Kidney epithelial cell (primary cell): Measurements from ENCODE around the gene ZNF808. TPM values are rescaled to one million over a fixed set of nuclear protein-coding genes. Genes with fewer than 3 reads are reported as not detected.
"Not testable (repeated sequence)": the region's sequence is repeated elsewhere in the genome, so short reads cannot be mapped to it uniquely, and the experiment has no call there.

Experiments
- DNase-seq: peaks from one replicate; pipeline ENCODE4 v3.0.0-alpha.2; 2010; ENCODE audit warnings: low read depth
- H3K27me3 ChIP-seq: 2 replicates; pipeline ENCODE4 v1.6.0; 2011; ENCODE audit warnings: low read length; ENCODE audit not compliant: control insufficient read depth, insufficient read depth
- H3K36me3 ChIP-seq: 2 replicates; pipeline ENCODE4 v1.5.1; 2011; ENCODE audit warnings: low read length; ENCODE audit not compliant: control insufficient read depth, insufficient read depth
- H3K4me3 ChIP-seq: 2 replicates; pipeline ENCODE4 v1.5.1; 2011; ENCODE audit warnings: low read depth, mild to moderate bottlenecking, control low read depth, low read length
- CTCF ChIP-seq: IDR thresholded peaks from 2 replicates; pipeline ENCODE4 v1.5.1; 2011; ENCODE audit warnings: mild to moderate bottlenecking, moderate library complexity, low read length, control low read depth, inconsistent platforms; ENCODE audit not compliant: insufficient read depth, poor library complexity, severe bottlenecking
- total RNA-seq: library from RNA; depleted of rRNA; stranded (reverse); fragments of >200 nt; gene quantifications from 2 replicates; pipeline ENCODE4 v1.2.3, GENCODE V29; 2015

Gene ZNF808
- total RNA-seq, 1 donor from 2014 or later: 15.0 TPM

- H3K4me3 ChIP-seq: no peak overlapping the region
- H3K36me3 ChIP-seq: no peaks in the 10 kb centered on the region
- TF ChIP-seq CTCF: no peak
- no peaks in the 10 kb centered on the region for H3K27me3 ChIP-seq
- DNase-seq: no peak
Observed at GRCh38 chr19:52567921-52568320, 40.5 kb downstream of the ZNF808 start.

- not testable (repeated sequence) for DNase-seq, H3K27me3 ChIP-seq, H3K36me3 ChIP-seq
- peak overlapping the region; percentile 56 for H3K4me3 ChIP-seq
Observed at GRCh38 chr19:52569638-52569999, 42.2 kb downstream of the ZNF808 start.

GRCh38 chr19:52570000-52570861 is 42.8 kb downstream of the ZNF808 start, which contains the start of gene ZNF701:
ZNF701 (plus strand) TSS chr19:52570287; CDS start chr19:52574148, 3,861 bp downstream.
- peak within 1 kb of the TSS; percentile 56 for H3K4me3 ChIP-seq
- TF ChIP-seq CTCF: peak; percentile 22
- peak; percentile 47 for DNase-seq
- H3K36me3 ChIP-seq: no peaks in the 10 kb centered on the region
- no peaks in the 10 kb centered on the region for H3K27me3 ChIP-seq

- no peak for DNase-seq
- Histone ChIP-seq H3K36me3 (no peaks in the 10 kb centered on the region), H3K4me3 (no peak overlapping the region), H3K27me3 (no peaks in the 10 kb centered on the region)
- TF ChIP-seq CTCF: no peak
Observed at GRCh38 chr19:52584736-52585440, 57.4 kb downstream of the ZNF808 start.

- Histone ChIP-seq H3K4me3 (no peak overlapping the region), H3K27me3 (no peaks in the 10 kb centered on the region), H3K36me3 (no peaks in the 10 kb centered on the region)
- DNase-seq: no peak
- no peak for TF ChIP-seq CTCF
Observed at GRCh38 chr19:52585604-52586003, 58.1 kb downstream of the ZNF808 start.

GRCh38 chr19:52590728-52591127 is 63.3 kb downstream of the ZNF808 start:
- Histone ChIP-seq H3K36me3 (peaks cover 1% of the 10 kb centered on the region), H3K4me3 (no peak overlapping the region), H3K27me3 (no peaks in the 10 kb centered on the region)
- TF ChIP-seq CTCF: no peak
- no peak for DNase-seq
